Measurements from ENCODE around the gene GDF15.

- TF ChIP-seq CTCF (IDR thresholded peaks at IDR 0.05 in 4 of 5, conservative IDR thresholded peaks at IDR 0.05 in 1 of 5) (no peak), POLR2A (IDR thresholded peaks at IDR 0.05) (no peak)
Measured at GRCh38 chr19:18391509-18392075, 5.6 kb downstream of the GDF15 start.
